IMR-90 (cell line): ENCODE results near the gene MRPL20.

ENCODE experiments used
- CHD1 ChIP-seq: IDR thresholded peaks from 2 replicates; pipeline ENCODE4 v1.6.1; 2012; ENCODE audit warnings: low read depth, low read length, improper control_type of control experiment
- MXI1 ChIP-seq: IDR thresholded peaks from 2 replicates; pipeline ENCODE4 v1.6.1; 2012; ENCODE audit warnings: low read depth, mild to moderate bottlenecking, low read length, moderate library complexity, borderline replicate concordance
- POLR2A ChIP-seq: IDR thresholded peaks from 2 replicates; pipeline ENCODE4 v1.6.1; 2012; ENCODE audit warnings: mild to moderate bottlenecking, low read depth, low read length
- RCOR1 ChIP-seq: IDR thresholded peaks from 2 replicates; pipeline ENCODE4 v1.6.1; 2012; ENCODE audit warnings: mild to moderate bottlenecking, low read length, improper control_type of control experiment; ENCODE audit not compliant: insufficient replicate concordance
- SMC3 ChIP-seq: fragments of 150-350 bp; IDR thresholded peaks from 2 replicates; pipeline ENCODE4 v1.6.1; 2016; ENCODE audit warnings: low read depth, mild to moderate bottlenecking, antibody characterized with exemption, low read length, moderate library complexity
- TF ChIP-seq, protein P1 (sequence below): conservative IDR thresholded peaks from 2 replicates; pipeline ENCODE4 v1.5.1; 2012; ENCODE audit warnings: mild to moderate bottlenecking, low read depth, low read length, improper control_type of control experiment

DNA sequence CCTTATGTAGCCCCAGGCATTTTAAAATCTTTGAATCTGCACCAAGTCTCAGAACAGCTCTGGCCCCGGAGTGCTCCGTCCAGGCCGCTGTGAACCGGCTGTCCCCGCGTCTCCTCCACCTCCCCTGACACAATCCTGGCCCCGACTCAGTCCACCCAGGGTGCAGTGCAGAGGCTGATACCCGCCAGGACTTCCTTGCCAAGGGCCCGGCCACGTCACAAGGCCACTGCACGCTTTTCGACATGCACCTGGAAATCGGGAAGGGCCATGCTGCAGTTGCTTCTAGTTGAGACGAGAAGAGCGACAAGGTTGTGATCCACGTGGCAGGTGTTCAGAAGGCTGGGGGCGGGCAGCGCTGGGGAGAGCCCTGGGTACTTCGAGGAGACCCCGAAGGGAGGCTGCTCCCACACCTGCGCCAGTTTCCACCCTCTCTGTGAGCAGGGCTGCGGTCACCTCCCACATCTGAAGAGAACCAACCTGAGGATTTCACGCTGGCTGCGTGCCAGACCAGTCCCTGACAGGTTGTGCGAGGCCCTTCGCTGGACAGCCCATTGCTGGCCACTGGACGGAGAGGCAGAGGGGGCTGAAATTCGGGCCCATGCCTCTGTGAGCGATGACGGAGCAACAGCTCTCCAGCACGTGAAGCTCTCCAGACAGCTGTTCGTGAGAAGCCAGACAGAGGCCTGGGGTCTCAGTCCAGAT is 35.1 kb upstream of the MRPL20 start:
- TF ChIP-seq, protein P1, sequence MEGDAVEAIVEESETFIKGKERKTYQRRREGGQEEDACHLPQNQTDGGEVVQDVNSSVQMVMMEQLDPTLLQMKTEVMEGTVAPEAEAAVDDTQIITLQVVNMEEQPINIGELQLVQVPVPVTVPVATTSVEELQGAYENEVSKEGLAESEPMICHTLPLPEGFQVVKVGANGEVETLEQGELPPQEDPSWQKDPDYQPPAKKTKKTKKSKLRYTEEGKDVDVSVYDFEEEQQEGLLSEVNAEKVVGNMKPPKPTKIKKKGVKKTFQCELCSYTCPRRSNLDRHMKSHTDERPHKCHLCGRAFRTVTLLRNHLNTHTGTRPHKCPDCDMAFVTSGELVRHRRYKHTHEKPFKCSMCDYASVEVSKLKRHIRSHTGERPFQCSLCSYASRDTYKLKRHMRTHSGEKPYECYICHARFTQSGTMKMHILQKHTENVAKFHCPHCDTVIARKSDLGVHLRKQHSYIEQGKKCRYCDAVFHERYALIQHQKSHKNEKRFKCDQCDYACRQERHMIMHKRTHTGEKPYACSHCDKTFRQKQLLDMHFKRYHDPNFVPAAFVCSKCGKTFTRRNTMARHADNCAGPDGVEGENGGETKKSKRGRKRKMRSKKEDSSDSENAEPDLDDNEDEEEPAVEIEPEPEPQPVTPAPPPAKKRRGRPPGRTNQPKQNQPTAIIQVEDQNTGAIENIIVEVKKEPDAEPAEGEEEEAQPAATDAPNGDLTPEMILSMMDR: no peak
- TF ChIP-seq SMC3 (no peak), CHD1 (no peak), RCOR1 (no peak), POLR2A (no peak), MXI1 (no peak)
